Naive thymus-derived CD8-positive, alpha-beta T cell (primary cell): ENCODE results near the gene RPH3AL. TPM values are rescaled to one million over a fixed set of nuclear protein-coding genes. Genes with fewer than 3 reads are reported as not detected.

Experiments used
- ATAC-seq, 2 donors: fragments of 150-1000 bp; cut with Tn5 transposase in 1 of 2; sonication (Bioruptor Pico), chemical (Tn5 transposase) in 1 of 2; 1 replicate in 1 of 2; 2 replicates in 1 of 2; pipeline ENCODE4 v1.10.0; 2021; ENCODE audit warnings: mild to moderate bottlenecking in 2 of 2, moderate library complexity in 2 of 2
- POLR2A ChIA-PET: fragments of 350-600 bp; sonication (Branson Sonifier 250); formaldehyde crosslinking; loops from one replicate; lab custom pipeline; 2021; ENCODE audit warnings: antibody characterized with exemption; lab: Charles Lee
- DNase-seq, 10 donors: peaks; one replicate each; pipeline versions ENCODE4 v3.0.0 to v3.0.0-alpha.2; 2020 to 2022
- H3K27ac Mint-ChIP-seq, 10 donors: one replicate each; pipeline ENCODE4 v1.8.0; 2020 to 2022; ENCODE audit warnings: mild to moderate bottlenecking in 10 of 10, mixed read lengths in 10 of 10, moderate library complexity in 4 of 10, inconsistent platforms in 1 of 10
- H3K27me3 Mint-ChIP-seq, 5 donors: one replicate each; pipeline ENCODE4 v1.8.0; 2021 to 2022; ENCODE audit warnings: mixed read lengths in 5 of 5
- H3K36me3 Mint-ChIP-seq, 3 donors: one replicate each; pipeline ENCODE4 v1.8.0; 2020 to 2022; ENCODE audit warnings: mixed read lengths in 3 of 3, mild to moderate bottlenecking in 2 of 3, inconsistent platforms in 1 of 3
- H3K4me1 Mint-ChIP-seq, 4 donors: one replicate each; pipeline ENCODE4 v1.8.0; 2021 to 2022; ENCODE audit warnings: mixed read lengths in 4 of 4
- H3K4me3 Mint-ChIP-seq, 10 donors: one replicate each; pipeline ENCODE4 v1.8.0; 2020 to 2022; ENCODE audit warnings: mild to moderate bottlenecking in 10 of 10, mixed read lengths in 10 of 10, moderate library complexity in 6 of 10, inconsistent platforms in 1 of 10
- H3K9me3 Mint-ChIP-seq, 9 donors: one replicate each; pipeline ENCODE4 v1.8.0; 2020 to 2022; ENCODE audit warnings: mixed read lengths in 9 of 9, mild to moderate bottlenecking in 3 of 9, inconsistent platforms in 1 of 9, moderate library complexity in 1 of 9
- polyA plus RNA-seq, 3 donors: library from polyadenylated mRNA; unstranded; fragments of 300-500 nt; fragmentation: Illumina TruSeq; gene quantifications; one replicate each; pipeline ENCODE4 v1.2.3, GENCODE V29; 2021
- total RNA-seq, 8 experiments: library from RNA in 2 of 8; stranded (reverse) in 2 of 8; gene quantifications; one replicate each; pipeline ENCODE4 v1.2.3 and lab custom pipeline; 2021 to 2026

The RPH3AL gene
- total and polyA plus RNA-seq, 5 experiments from 2014 or later, result 1.9 to 30.0 (median 5.7) TPM

- no peak for DNase-seq
- Mint-ChIP-seq H3K36me3 (peaks cover 0 to 3% (median 0%) of the 10 kb centered on the region in 3 donors), H3K27me3 (peaks cover 12 to 50% (median 32%) of the 10 kb centered on the region in 5 donors), H3K4me3 (peak overlapping the region in 1 of 10 donors; percentile 46), H3K27ac (no peak overlapping the region), H3K9me3 (no peaks in the 10 kb centered on the region), H3K4me1 (peaks cover 0 to 16% (median 5%) of the 10 kb centered on the region in 4 donors)
- peak in 1 of 2 donors; percentile 28 for ATAC-seq
- POLR2A ChIA-PET, result no interaction called here
Observed at GRCh38 chr17:185445-186138, 167.0 kb downstream of the RPH3AL start.

- peaks cover 12 to 65% (median 33%) of the 10 kb centered on the region in 5 donors for H3K27me3 Mint-ChIP-seq
- peak overlapping the region in 3 of 10 donors; percentile 21 to 72 (median 33) for H3K4me3 Mint-ChIP-seq
- POLR2A ChIA-PET, result no interaction called here
Observed at GRCh38 chr17:183021-183420, 169.6 kb downstream of the RPH3AL start.

GRCh38 chr17:182050-182751 is 170.4 kb downstream of the RPH3AL start:
- H3K4me1 Mint-ChIP-seq, result peaks cover 0 to 19% (median 5%) of the 10 kb centered on the region in 4 donors
- H3K27ac Mint-ChIP-seq, result no peak overlapping the region
- POLR2A ChIA-PET, result interaction anchor here (0.6 kb wide), 1 partner anchor 149 kb away, joined by 3 read pairs; no protein-coding TSS in a partner anchor
- H3K9me3 Mint-ChIP-seq, result no peaks in the 10 kb centered on the region
- peak in 1 of 2 donors; percentile 14 for ATAC-seq
- no peak for DNase-seq
- H3K4me3 Mint-ChIP-seq, result peak overlapping the region; percentile 20 to 78 (median 60)
- peaks cover 0 to 3% (median 0%) of the 10 kb centered on the region in 3 donors for H3K36me3 Mint-ChIP-seq
- H3K27me3 Mint-ChIP-seq, result peaks cover 13 to 73% (median 41%) of the 10 kb centered on the region in 5 donors

More at GRCh38 chr17:183021-183420, 169.6 kb downstream of the RPH3AL start:
- Mint-ChIP-seq H3K9me3 (no peaks in the 10 kb centered on the region), H3K36me3 (peaks cover 0 to 3% (median 0%) of the 10 kb centered on the region in 3 donors), H3K4me1 (peaks cover 0 to 19% (median 5%) of the 10 kb centered on the region in 4 donors), H3K27ac (no peak overlapping the region)
- ATAC-seq (no peak), DNase-seq (no peak)

- Mint-ChIP-seq H3K36me3 (peaks cover 0 to 3% (median 0%) of the 10 kb centered on the region in 3 donors), H3K27ac (no peak within 1 kb of the TSS), H3K27me3 (peaks cover 13 to 78% (median 42%) of the 10 kb centered on the region in 5 donors), H3K9me3 (no peaks in the 10 kb centered on the region), H3K4me3 (peak within 1 kb of the TSS; percentile 20 to 78 (median 60)), H3K4me1 (peaks cover 0 to 19% (median 5%) of the 10 kb centered on the region in 4 donors)
- peak; percentile 49 to 78 for ATAC-seq
- no peak for DNase-seq
- POLR2A ChIA-PET, result interaction anchor here (0.6 kb wide), 1 partner anchor 149 kb away, joined by 3 read pairs; no protein-coding TSS in a partner anchor
Observed at GRCh38 chr17:181245-182049, 171.2 kb downstream of the RPH3AL start, which contains the start of gene DOC2B. TSS of gene DOC2B (minus strand) at chr17:181650. CDS start at chr17:181479, 171 bp downstream.

- Mint-ChIP-seq H3K27me3 (peaks cover 13 to 71% (median 36%) of the 10 kb centered on the region in 5 donors), H3K36me3 (peaks cover 0 to 3% (median 0%) of the 10 kb centered on the region in 3 donors), H3K27ac (no peak overlapping the region), H3K9me3 (no peaks in the 10 kb centered on the region), H3K4me3 (no peak overlapping the region), H3K4me1 (peaks cover 0 to 12% (median 4%) of the 10 kb centered on the region in 4 donors)
- POLR2A ChIA-PET, result no interaction called here
- ATAC-seq (no peak), DNase-seq (no peak)
Observed at GRCh38 chr17:180381-181244, 172.0 kb downstream of the RPH3AL start.

- Mint-ChIP-seq H3K9me3 (no peaks in the 10 kb centered on the region), H3K4me3 (peak overlapping the region in 1 of 10 donors; percentile 56), H3K27ac (no peak overlapping the region), H3K36me3 (peaks cover 0 to 3% (median 0%) of the 10 kb centered on the region in 3 donors), H3K27me3 (peaks cover 13 to 64% (median 34%) of the 10 kb centered on the region in 5 donors), H3K4me1 (peaks cover 0 to 8% (median 3%) of the 10 kb centered on the region in 4 donors)
- DNase-seq, result no peak
- POLR2A ChIA-PET, result no interaction called here
- no peak for ATAC-seq
Observed at GRCh38 chr17:179781-180380, 172.7 kb downstream of the RPH3AL start.

GRCh38 chr17:179066-179432 is 173.6 kb downstream of the RPH3AL start:
- H3K27ac Mint-ChIP-seq, result no peak overlapping the region
- H3K36me3 Mint-ChIP-seq, result peaks cover 0 to 3% (median 0%) of the 10 kb centered on the region in 3 donors
- no peaks in the 10 kb centered on the region for H3K9me3 Mint-ChIP-seq
- no peak for DNase-seq
- peaks cover 13 to 55% (median 29%) of the 10 kb centered on the region in 5 donors for H3K27me3 Mint-ChIP-seq
- H3K4me3 Mint-ChIP-seq, result peak overlapping the region in 1 of 10 donors; percentile 33
- POLR2A ChIA-PET, result no interaction called here
- no peak for ATAC-seq
- H3K4me1 Mint-ChIP-seq, result peaks cover 0 to 7% (median 3%) of the 10 kb centered on the region in 4 donors

- POLR2A ChIA-PET, result no interaction called here
- no peak overlapping the region for H3K4me3 Mint-ChIP-seq
- H3K36me3 Mint-ChIP-seq, result peaks cover 0 to 3% (median 0%) of the 10 kb centered on the region in 3 donors
- peaks cover 0 to 7% (median 3%) of the 10 kb centered on the region in 4 donors for H3K4me1 Mint-ChIP-seq
- DNase-seq (no peak), ATAC-seq (no peak)
- H3K27ac Mint-ChIP-seq, result no peak overlapping the region
- H3K9me3 Mint-ChIP-seq, result no peaks in the 10 kb centered on the region
- H3K27me3 Mint-ChIP-seq, result peaks cover 11 to 50% (median 26%) of the 10 kb centered on the region in 5 donors
Observed at GRCh38 chr17:178292-179065, 174.1 kb downstream of the RPH3AL start.

GRCh38 chr17:177762-178161 is 174.8 kb downstream of the RPH3AL start:
- no peak overlapping the region for H3K27ac Mint-ChIP-seq
- H3K4me3 Mint-ChIP-seq, result no peak overlapping the region
- no peaks in the 10 kb centered on the region for H3K9me3 Mint-ChIP-seq
- POLR2A ChIA-PET, result no interaction called here
- H3K4me1 Mint-ChIP-seq, result peaks cover 0 to 7% (median 3%) of the 10 kb centered on the region in 4 donors
- DNase-seq (no peak), ATAC-seq (no peak)
- peaks cover 0 to 3% (median 0%) of the 10 kb centered on the region in 3 donors for H3K36me3 Mint-ChIP-seq
- peaks cover 6 to 43% (median 19%) of the 10 kb centered on the region in 5 donors for H3K27me3 Mint-ChIP-seq

GRCh38 chr17:177155-177554 is 175.5 kb downstream of the RPH3AL start:
- POLR2A ChIA-PET, result no interaction called here

More at GRCh38 chr17:177155-177554, 175.5 kb downstream of the RPH3AL start:
- Mint-ChIP-seq H3K4me1 (peaks cover 0 to 6% (median 2%) of the 10 kb centered on the region in 4 donors), H3K9me3 (no peaks in the 10 kb centered on the region), H3K27me3 (peaks cover 4 to 37% (median 17%) of the 10 kb centered on the region in 5 donors), H3K36me3 (peaks cover 0 to 3% (median 0%) of the 10 kb centered on the region in 3 donors), H3K27ac (peak overlapping the region in 1 of 10 donors; percentile 31), H3K4me3 (no peak overlapping the region)
- ATAC-seq, result no peak
- no peak for DNase-seq
